ENCODE results near the gene MAN1A1. TPM values are rescaled to one million over a fixed set of nuclear protein-coding genes. Genes with fewer than 3 reads are reported as not detected.
"Not testable (repeated sequence)": the region's sequence is repeated elsewhere in the genome, so short reads cannot be mapped to it uniquely, and the experiment has no call there.

The MAN1A1 gene
- total RNA-seq, 2 donors from 2014 or later = 25.2 to 26.6 TPM

DNA sequence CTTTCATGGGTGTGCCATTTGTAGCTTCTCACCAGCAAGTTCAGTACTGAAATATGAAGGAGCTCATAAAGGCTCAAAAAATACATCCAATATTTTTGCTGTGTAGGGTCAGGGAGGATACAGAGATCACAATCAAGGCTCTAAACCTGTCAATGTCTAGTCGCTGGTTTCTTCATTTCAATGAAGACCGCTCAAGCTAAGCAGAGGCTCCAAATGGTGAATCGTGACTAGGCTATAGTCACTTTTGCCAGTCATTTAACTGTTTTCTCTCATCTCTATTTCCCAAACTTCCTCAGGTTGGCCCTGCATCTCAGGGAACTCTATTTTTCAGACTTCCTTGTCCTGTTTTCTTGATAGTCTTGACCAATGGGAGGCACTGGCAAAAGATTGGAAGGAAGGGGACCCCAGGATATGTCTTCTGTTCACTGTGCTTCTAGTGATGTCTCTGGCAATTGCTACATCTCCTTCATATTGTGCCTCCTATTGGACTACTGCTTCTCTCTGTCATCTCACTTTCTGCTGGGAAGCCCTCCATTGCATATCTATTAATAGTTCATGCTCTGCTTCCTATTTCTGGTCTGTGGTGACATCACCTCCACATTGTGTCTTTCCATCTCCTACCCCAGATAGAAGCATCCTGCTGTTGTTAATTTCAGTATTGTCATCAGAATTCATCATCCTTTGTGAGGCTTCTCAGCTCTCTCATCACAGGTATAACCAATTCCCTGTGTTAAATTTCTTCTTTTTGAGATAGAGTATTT lies 183.4 kb downstream of the MAN1A1 start:
- peaks cover 31% of the 10 kb centered on the region for H3K27me3 Mint-ChIP-seq (ENCODE audit: low read depth)
- no peak overlapping the region for H3K27ac Mint-ChIP-seq
- peaks cover 0 to 1% of the 10 kb centered on the region in 2 donors for H3K9me3 Mint-ChIP-seq
- no peak overlapping the region for H3K4me3 Mint-ChIP-seq
- no peaks in the 10 kb centered on the region for H3K36me3 Mint-ChIP-seq (ENCODE audit: insufficient read depth in 2 of 2)
- H3K4me1 Mint-ChIP-seq (ENCODE audit: low read depth) = no peaks in the 10 kb centered on the region
- ATAC-seq (replicated peaks in 1 of 2) = no peak
- no peak for DNase-seq

DNA sequence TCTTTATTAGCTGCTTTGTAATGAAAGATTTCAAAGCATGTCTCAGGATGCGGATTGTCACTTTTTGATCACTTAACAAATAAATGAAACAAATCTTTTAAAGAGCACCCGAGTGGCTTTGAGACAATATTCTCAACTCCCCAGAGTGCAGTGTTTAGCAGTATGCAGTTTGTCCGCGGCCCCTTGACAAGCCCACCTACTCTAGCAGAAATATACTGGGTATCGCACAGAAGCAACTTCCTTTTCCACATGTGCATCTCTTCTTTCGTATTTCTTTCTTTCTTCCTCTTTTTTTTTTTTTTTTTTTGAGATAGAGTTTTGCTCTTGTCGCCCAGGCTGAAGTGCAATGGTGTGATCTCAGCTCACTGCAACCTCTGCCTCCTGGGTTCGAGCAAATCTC lies 186.6 kb downstream of the MAN1A1 start:
- Mint-ChIP-seq H3K36me3 (ENCODE audit: insufficient read depth in 2 of 2) (no peaks in the 10 kb centered on the region), H3K4me1 (ENCODE audit: low read depth) (no peaks in the 10 kb centered on the region), H3K27ac (no peak overlapping the region), H3K4me3 (no peak overlapping the region), H3K9me3 (peaks cover 0 to 1% of the 10 kb centered on the region in 2 donors), H3K27me3 (ENCODE audit: low read depth) (peaks cover 40% of the 10 kb centered on the region)
- DNase-seq = no peak
- ATAC-seq (replicated peaks in 1 of 2) = no peak

DNA sequence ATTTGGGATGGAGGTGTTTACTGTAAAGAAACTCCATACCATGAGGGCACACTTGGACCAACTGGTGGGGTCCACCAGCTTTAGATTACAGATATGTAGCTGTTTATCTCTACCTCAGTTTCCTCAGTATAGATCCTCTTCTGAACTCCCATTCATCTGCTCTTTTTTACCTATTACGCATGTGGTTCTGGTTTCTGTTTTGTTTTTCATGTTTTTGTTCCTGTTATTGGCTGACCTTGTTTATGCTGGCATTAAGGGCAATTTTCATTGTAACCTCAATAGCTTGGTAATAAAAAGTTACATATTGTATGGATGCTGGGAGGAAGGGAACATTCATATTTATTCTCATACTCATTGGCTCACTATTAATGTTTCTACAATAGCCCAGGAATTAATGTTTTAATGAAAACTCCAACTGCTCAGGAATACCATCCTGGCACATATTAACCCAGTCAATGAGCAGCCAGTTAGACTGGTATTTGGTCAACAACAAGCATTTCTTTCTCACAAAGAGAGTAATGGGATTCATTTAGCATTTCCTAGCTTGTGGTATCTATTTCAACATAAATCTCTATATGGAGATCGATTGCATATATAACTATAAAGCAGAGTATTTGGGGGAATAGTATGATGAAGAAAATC lies 187.3 kb downstream of the MAN1A1 start:
- Mint-ChIP-seq H3K4me1 (ENCODE audit: low read depth) (no peaks in the 10 kb centered on the region), H3K27ac (no peak overlapping the region), H3K36me3 (ENCODE audit: insufficient read depth in 2 of 2) (no peaks in the 10 kb centered on the region), H3K27me3 (ENCODE audit: low read depth) (peaks cover 40% of the 10 kb centered on the region), H3K9me3 (peaks cover 0 to 1% of the 10 kb centered on the region in 2 donors), H3K4me3 (no peak overlapping the region)
- DNase-seq (no peak), ATAC-seq (replicated peaks in 1 of 2) (no peak)

DNA sequence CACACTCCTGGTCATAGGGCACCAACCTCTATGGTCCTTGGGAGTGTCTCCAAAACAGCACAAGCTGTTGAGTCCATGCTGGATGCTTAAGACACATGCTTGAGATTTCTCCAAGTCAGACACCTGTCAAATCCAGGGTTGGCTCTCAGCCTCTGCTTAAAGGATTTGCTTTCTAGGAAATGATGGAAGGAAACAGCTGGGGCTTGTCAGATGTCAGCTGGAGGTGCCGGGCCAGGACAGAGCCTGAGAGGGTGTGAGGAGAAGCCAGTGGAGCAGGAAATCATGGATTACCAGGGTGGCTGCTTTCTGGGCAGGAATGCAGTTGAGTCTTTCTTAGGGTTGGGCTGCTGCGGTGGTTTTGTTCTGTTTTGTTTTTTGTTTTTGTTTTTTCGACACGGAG lies 188.1 kb downstream of the MAN1A1 start:
- ATAC-seq (replicated peaks in 1 of 2) = no peak
- H3K4me1 Mint-ChIP-seq (ENCODE audit: low read depth) = no peaks in the 10 kb centered on the region
- DNase-seq = no peak
- peaks cover 0 to 1% of the 10 kb centered on the region in 2 donors for H3K9me3 Mint-ChIP-seq
- H3K36me3 Mint-ChIP-seq (ENCODE audit: insufficient read depth in 2 of 2) = no peaks in the 10 kb centered on the region
- H3K4me3 Mint-ChIP-seq = no peak overlapping the region
- H3K27ac Mint-ChIP-seq = no peak overlapping the region
- peaks cover 35% of the 10 kb centered on the region for H3K27me3 Mint-ChIP-seq (ENCODE audit: low read depth)

DNA sequence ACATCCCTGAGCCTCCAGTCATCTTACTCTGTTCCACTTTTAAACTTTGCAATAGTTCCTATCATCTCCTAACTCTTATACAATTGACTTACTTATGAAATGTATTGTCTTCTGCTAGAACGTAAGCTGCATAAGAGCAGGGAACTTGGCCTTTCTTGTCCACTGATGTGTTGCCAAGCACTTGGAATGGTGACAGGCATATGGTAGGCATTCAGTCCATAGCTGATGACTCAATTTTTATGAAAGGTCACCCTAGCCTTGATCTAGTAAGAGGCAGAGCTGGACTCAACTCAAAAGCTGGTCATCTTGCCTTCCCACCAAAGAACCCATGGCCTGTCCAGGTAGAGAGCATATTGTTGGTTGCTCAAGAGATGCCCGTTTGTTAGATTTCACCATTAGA lies 188.7 kb downstream of the MAN1A1 start:
- Mint-ChIP-seq H3K27ac (no peak overlapping the region), H3K27me3 (ENCODE audit: low read depth) (peaks cover 32% of the 10 kb centered on the region), H3K4me1 (ENCODE audit: low read depth) (no peaks in the 10 kb centered on the region), H3K36me3 (ENCODE audit: insufficient read depth in 2 of 2) (no peaks in the 10 kb centered on the region), H3K4me3 (no peak overlapping the region), H3K9me3 (no peaks in the 10 kb centered on the region)
- no peak for ATAC-seq (replicated peaks in 1 of 2)
- no peak for DNase-seq

DNA sequence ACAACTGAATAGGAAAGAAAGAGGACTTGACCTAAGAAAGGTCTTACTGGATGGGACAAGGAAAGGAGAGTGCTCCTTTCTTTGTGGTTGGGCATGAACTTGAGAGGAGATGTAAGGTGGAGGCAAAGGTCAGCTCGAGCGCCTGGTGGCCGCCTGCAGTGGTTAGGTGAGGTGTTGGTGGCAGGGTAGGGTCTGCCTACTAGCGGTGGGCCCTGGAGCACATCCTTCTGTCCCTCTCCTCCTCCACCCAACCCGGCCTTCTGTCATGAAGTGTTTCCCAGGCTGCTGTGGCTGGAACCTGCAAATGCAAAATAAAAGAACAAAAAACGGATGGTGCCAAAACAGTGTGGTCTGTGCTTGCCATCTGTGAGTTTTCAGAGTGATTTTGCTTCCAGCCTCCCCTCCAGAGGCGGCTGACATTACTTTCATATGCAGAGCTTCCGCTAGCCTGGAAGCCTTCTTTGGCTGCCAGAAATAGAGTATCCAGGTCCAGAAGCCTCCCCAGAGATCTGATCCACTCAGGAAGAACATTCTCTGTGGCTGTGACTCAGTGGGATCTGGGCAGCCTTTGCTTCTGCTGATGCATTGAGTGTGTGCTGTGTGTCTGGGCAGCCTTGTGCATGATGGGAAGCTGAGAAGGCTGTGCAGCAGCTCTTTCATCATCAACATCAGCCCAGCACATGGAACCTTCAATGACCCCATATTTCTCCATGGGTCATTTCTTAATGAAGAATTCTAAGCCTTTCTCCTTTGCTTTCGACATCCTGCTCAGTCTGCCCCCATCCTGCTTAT lies 191.3 kb downstream of the MAN1A1 start:
- ATAC-seq (replicated peaks in 1 of 2) (no peak), DNase-seq (no peak)
- Mint-ChIP-seq H3K27me3 (ENCODE audit: low read depth) (peaks cover 19% of the 10 kb centered on the region), H3K4me3 (no peak overlapping the region), H3K27ac (no peak overlapping the region), H3K9me3 (no peaks in the 10 kb centered on the region), H3K4me1 (ENCODE audit: low read depth) (no peaks in the 10 kb centered on the region), H3K36me3 (ENCODE audit: insufficient read depth in 2 of 2) (no peaks in the 10 kb centered on the region)

DNA sequence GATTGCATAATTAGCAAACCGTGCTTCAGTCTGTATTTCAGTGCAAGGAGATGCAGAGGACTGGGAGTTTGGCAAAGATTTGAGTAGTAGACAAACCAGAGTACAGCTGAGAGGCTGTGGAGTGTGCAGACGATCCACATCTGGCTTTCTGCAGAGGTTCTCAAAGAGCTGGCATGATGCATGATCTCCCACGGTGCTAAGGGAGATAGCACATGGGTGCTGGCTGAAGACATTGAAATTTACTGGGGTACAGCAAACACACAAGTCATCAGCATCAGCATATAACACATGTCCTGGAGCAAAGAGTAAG lies 192.1 kb downstream of the MAN1A1 start:
- H3K9me3 Mint-ChIP-seq = no peaks in the 10 kb centered on the region
- ATAC-seq (replicated peaks in 1 of 2) (no peak), DNase-seq (no peak)
- H3K4me3 Mint-ChIP-seq = no peak overlapping the region
- no peaks in the 10 kb centered on the region for H3K4me1 Mint-ChIP-seq (ENCODE audit: low read depth)
- peaks cover 18% of the 10 kb centered on the region for H3K27me3 Mint-ChIP-seq (ENCODE audit: low read depth)
- H3K36me3 Mint-ChIP-seq (ENCODE audit: insufficient read depth in 2 of 2) = no peaks in the 10 kb centered on the region
- no peak overlapping the region for H3K27ac Mint-ChIP-seq

DNA sequence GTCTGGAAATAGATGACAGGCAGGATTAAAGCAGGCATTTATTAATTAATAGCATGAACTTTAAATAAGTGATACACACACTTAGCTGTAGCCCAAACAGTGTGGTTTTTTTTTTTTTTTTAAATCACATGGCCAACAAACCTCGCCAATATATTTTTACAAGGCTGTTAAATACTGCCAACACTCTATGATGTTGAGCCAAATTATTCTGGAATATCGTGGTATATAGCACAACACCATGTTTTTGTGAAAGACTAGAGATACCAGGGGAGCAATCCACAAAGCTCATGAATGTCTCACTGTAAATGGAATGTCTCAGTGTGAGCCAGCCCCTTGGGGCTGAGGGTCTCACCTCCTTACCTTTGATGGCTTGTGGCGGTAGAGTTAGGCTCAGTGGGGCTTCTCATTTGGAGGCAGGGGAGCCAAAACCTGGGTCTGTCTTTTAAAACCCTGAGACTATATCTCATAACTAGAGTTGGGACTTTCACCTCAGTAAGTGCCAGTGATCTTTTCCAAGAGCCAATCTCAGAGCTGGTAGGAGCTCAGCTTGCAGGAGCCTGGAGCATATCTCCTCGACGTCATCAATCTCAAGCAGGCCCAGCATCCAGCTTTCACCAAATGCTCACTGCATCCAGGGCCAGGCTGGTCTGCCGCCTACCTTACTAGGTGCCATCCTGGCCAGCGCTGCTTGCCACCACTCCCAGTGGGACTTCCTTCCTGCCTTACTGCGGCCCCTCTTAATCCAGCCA lies 192.6 kb downstream of the MAN1A1 start:
- no peak overlapping the region for H3K4me3 Mint-ChIP-seq
- ATAC-seq (replicated peaks in 1 of 2) (no peak), DNase-seq (no peak)
- H3K27ac Mint-ChIP-seq = no peak overlapping the region
- H3K9me3 Mint-ChIP-seq = no peaks in the 10 kb centered on the region
- H3K36me3 Mint-ChIP-seq (ENCODE audit: insufficient read depth in 2 of 2) = no peaks in the 10 kb centered on the region
- peaks cover 13% of the 10 kb centered on the region for H3K27me3 Mint-ChIP-seq (ENCODE audit: low read depth)
- no peaks in the 10 kb centered on the region for H3K4me1 Mint-ChIP-seq (ENCODE audit: low read depth)

DNA sequence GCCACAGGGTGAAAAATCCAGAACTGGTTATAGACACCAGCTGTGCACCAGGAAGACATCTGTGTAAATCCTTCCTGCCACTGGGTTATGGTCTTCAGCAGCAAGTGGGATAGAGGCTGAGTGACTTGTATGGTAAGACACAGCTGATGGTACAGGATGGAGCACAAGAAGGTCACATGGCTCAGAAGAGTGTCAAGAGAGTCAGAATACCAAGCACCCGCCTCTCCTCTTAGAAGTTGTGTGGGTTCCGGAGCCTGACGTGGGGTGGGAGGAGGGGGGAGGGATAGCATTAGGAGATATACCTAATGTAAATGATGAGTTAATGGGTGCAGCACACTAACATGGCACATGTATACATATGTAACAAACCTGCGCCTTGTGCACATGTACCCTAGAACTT lies 193.5 kb downstream of the MAN1A1 start:
- not testable (repeated sequence) for H3K9me3 Mint-ChIP-seq; H3K36me3 Mint-ChIP-seq (ENCODE audit: insufficient read depth in 2 of 2); H3K4me1 Mint-ChIP-seq (ENCODE audit: low read depth); ATAC-seq (replicated peaks in 1 of 2); H3K27ac Mint-ChIP-seq; H3K4me3 Mint-ChIP-seq; H3K27me3 Mint-ChIP-seq (ENCODE audit: low read depth); DNase-seq

DNA sequence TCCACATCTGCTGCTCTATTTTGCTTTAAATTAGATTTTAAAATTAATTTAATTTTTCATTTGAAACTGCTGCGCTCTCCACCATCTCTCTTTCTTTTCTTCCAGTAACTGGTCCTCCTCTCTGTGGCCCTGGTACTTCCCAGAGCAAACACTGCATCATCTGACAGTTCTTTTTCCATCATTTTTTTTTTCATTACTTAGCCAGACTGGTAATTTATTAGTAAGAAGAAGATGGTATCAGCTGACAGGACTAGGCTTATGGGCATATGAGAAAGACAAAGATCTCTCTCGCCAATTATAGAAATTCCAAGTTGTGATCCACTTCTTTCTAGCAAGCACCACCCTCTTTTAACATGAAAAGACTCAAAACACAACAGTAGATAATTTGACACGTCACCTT lies 197.4 kb downstream of the MAN1A1 start:
- ATAC-seq (replicated peaks in 1 of 2) (no peak), DNase-seq (no peak)
- no peaks in the 10 kb centered on the region for H3K36me3 Mint-ChIP-seq (ENCODE audit: insufficient read depth in 2 of 2)
- H3K4me1 Mint-ChIP-seq (ENCODE audit: low read depth) = peaks cover 32% of the 10 kb centered on the region
- no peak overlapping the region for H3K4me3 Mint-ChIP-seq
- H3K9me3 Mint-ChIP-seq = no peaks in the 10 kb centered on the region
- no peak overlapping the region for H3K27ac Mint-ChIP-seq
- H3K27me3 Mint-ChIP-seq (ENCODE audit: low read depth) = peaks cover 8% of the 10 kb centered on the region

DNA sequence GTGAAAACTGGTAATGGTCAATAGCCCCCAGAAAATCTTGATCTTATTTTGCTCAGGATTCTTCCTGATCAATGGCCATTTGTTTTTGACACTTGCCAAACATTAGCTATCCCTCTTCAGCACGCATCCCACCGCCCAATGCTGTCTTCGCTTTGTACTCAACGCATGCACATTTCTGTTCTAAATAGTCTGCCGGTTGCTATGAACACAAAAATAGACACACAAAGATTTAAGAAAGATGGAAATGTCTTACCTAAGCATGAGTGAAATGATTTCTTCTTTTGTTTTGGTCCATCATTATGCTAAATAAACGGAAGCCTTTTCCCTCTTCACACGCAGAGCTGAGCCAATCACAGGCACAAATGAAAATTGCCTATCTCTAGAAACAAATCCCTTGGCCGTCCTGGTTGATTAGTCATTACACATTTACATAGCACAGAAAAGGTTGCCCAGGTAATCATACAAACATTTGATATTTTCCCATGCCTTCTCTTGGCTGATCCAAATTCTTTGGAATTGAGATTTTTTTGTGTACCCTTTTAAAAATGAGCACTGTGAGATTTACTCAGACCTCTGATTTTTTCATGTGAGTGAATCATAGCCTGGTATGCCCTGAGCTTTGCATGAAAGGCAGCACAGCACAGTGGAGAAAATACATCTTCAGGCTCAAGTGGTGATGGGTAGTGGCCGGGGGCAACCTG lies 200.6 kb downstream of the MAN1A1 start:
- no peak for ATAC-seq (replicated peaks in 1 of 2)
- Mint-ChIP-seq H3K27me3 (ENCODE audit: low read depth) (peaks cover 8% of the 10 kb centered on the region), H3K4me3 (no peak overlapping the region), H3K9me3 (no peaks in the 10 kb centered on the region), H3K36me3 (ENCODE audit: insufficient read depth in 2 of 2) (no peaks in the 10 kb centered on the region), H3K27ac (no peak overlapping the region), H3K4me1 (ENCODE audit: low read depth) (peaks cover 49% of the 10 kb centered on the region)
- no peak for DNase-seq

DNA sequence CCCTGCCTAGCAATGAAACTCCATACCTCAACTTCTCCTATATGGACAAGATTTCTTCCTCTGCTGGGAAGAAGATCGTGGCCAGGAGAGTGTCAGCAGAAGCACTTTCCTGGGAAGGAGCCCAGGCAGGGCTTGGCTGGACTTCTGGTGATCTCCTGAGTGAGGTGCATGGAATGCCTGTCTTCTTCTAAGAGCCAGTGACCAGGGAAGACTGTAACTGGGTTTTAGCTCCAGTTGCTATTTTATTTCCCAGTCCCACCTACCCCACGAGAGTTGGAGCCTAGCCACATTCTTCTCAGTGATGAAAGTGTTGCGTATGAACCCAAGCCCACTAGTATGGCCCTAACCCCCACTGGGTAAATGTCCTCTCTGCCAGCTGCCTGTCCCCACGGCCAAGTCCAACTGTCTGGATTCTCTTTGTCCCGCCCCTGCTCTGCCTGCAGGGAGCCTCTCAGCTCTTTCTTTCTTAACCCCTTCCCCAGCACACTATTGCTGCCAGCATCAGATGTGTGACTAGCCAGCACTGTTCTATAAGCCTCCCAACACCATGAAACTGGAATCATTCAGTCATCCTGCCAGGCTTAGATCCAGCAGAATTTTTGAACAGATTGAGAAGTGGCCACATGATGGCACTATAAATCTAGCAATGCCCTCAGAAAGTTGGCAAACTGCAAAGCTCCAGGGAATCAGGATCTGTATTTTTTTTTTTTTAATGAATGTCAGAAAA lies 201.3 kb downstream of the MAN1A1 start:
- peak overlapping the region; percentile 4 to 29 for H3K4me3 Mint-ChIP-seq
- DNase-seq (no peak), ATAC-seq (replicated peaks in 1 of 2) (no peak)
- H3K4me1 Mint-ChIP-seq (ENCODE audit: low read depth) = peaks cover 49% of the 10 kb centered on the region
- H3K27me3 Mint-ChIP-seq (ENCODE audit: low read depth) = peaks cover 8% of the 10 kb centered on the region
- H3K36me3 Mint-ChIP-seq (ENCODE audit: insufficient read depth in 2 of 2) = no peaks in the 10 kb centered on the region
- no peaks in the 10 kb centered on the region for H3K9me3 Mint-ChIP-seq
- no peak overlapping the region for H3K27ac Mint-ChIP-seq
